Panc1 (cell line): ENCODE data around the gene LAMB4. TPM values are rescaled to one million over a fixed set of nuclear protein-coding genes. Genes with fewer than 3 reads are reported as not detected.

Experiments used
- ATAC-seq: fragments of 200-7000 bp; cut with Tn5 transposase; 2 replicates; pipeline ENCODE4 v1.9.1; 2020; ENCODE audit warnings: mild to moderate bottlenecking, moderate library complexity
- BruUV-seq: library from RNA; stranded (reverse); fragments of 400-500 nt; replicated peaks from 2 replicates; lab custom pipeline; 2021; lab: Mats Ljungman, UMichigan
- CTCF ChIA-PET: fragments of 300-600 bp; sonication (Branson Sonifier 250); formaldehyde crosslinking; loops from one replicate; lab custom pipeline; 2022; ENCODE audit warnings: antibody characterized with exemption; lab: Charles Lee
- POLR2A ChIA-PET: fragments of 300-600 bp; sonication (Branson Sonifier 250); formaldehyde crosslinking; loops from one replicate; lab custom pipeline; 2022; ENCODE audit warnings: antibody characterized with exemption; lab: Charles Lee
- DNase-seq: peaks from one replicate; pipeline ENCODE4 v3.0.0-alpha.2; 2010; ENCODE audit warnings: low read depth, low spot score
- H3K27ac ChIP-seq: 2 replicates; pipeline ENCODE4 v1.5.1; 2011; ENCODE audit warnings: mild to moderate bottlenecking, low read length, inconsistent platforms
- H3K27me3 ChIP-seq: fragments of 200-500 bp; sonication (Bioruptor generic); 2 replicates; pipeline ENCODE4 v1.6.0; 2014; ENCODE audit warnings: low read length, inconsistent platforms; ENCODE audit not compliant: control insufficient read depth, insufficient read depth
- H3K36me3 ChIP-seq: fragments of 200-500 bp; sonication (Bioruptor generic); 2 replicates; pipeline ENCODE4 v1.5.1; 2014; ENCODE audit warnings: inconsistent platforms, mild to moderate bottlenecking, low read length, moderate library complexity; ENCODE audit not compliant: control insufficient read depth, insufficient read depth
- H3K4me1 ChIP-seq: 2 replicates; pipeline ENCODE4 v1.5.1; 2011; ENCODE audit warnings: inconsistent platforms, mild to moderate bottlenecking, low read length, moderate library complexity; ENCODE audit not compliant: control insufficient read depth, insufficient read depth
- H3K4me3 ChIP-seq, 2 experiments: 2 replicates each; pipeline ENCODE4 v1.5.1; 2011 to 2012; ENCODE audit warnings: low read depth in 2 of 2, low read length in 2 of 2, mild to moderate bottlenecking in 2 of 2, inconsistent platforms in 1 of 2, moderate library complexity in 1 of 2
- H3K9me3 ChIP-seq: fragments of 200-500 bp; sonication (Bioruptor generic); 2 replicates; pipeline ENCODE4 v1.5.1; 2014; ENCODE audit warnings: low read depth, mild to moderate bottlenecking, inconsistent platforms, low read length, moderate library complexity; ENCODE audit not compliant: control insufficient read depth, insufficient read depth
- CTCF ChIP-seq: fragments of 450-650 bp; IDR thresholded peaks from 2 replicates; pipeline ENCODE4 v1.5.1; 2017; ENCODE audit warnings: mild to moderate bottlenecking
- POLR2AphosphoS5 ChIP-seq: IDR thresholded peaks from 2 replicates; pipeline ENCODE4 v1.6.1; 2012; ENCODE audit warnings: mild to moderate bottlenecking, low read depth, low read length, moderate library complexity
- REST ChIP-seq, 2 experiments: IDR thresholded peaks; 2 replicates each; pipeline ENCODE4 v1.6.1; 2011 to 2012; ENCODE audit warnings: low read depth in 2 of 2, control low read depth in 1 of 2, low read length in 1 of 2, mild to moderate bottlenecking in 1 of 2, moderate library complexity in 1 of 2; ENCODE audit not compliant: insufficient read depth in 1 of 2
- SIN3A ChIP-seq: IDR thresholded peaks from 2 replicates; pipeline ENCODE4 v1.6.1; 2012; ENCODE audit warnings: low read depth, mild to moderate bottlenecking, low read length, moderate library complexity, borderline replicate concordance; ENCODE audit not compliant: insufficient read depth
- TCF7L2 ChIP-seq: IDR thresholded peaks from 2 replicates; pipeline ENCODE4 v1.6.1; 2011; ENCODE audit warnings: mild to moderate bottlenecking, low read depth, low read length, inconsistent platforms
- in situ Hi-C: cut with HindIII; loops from 2 replicates; pipeline ENCODE4 v1.10.0; 2016; ENCODE audit warnings: low sequenced_read_pairs, low pct_unique_long_range_greater_than_20kb
- intact Hi-C: fragments of 100-400 bp; cut with micrococcal nuclease; formaldehyde crosslinking; loops from one replicate; pipeline ENCODE4 v1.10.0; 2022; ENCODE audit not compliant: unreplicated experiment
- total RNA-seq: library from RNA; stranded (reverse); gene quantifications from one replicate; pipeline ENCODE4 v1.2.1, GENCODE V29; 2021; ENCODE audit not compliant: unreplicated experiment

LAMB4 gene
- total RNA-seq, 1 experiment from 2014 or later: not detected

DNA sequence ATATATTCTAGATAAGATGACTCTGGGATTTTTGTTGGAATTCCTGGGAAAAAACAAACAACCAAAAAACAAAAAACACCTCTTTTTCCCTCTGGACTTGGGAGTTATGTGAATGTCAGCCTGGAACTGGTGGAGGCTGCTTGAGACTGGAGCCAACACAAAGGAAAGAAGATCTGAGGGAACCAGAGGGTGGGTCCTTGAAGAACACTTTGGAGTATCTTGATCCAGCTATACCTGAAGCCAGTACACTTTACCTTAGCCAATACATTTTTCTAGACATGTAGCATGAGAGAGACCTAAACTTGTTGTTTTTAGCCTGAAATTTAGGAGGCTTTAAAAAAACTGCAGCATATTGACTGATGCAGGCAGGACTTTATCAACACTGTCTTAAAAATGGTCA is 121.3 kb downstream of the LAMB4 start:
- no peak for ATAC-seq
- Histone ChIP-seq H3K4me3 (no peak overlapping the region), H3K4me1 (peaks cover 48% of the 10 kb centered on the region), H3K27ac (peak overlapping the region; percentile 42), H3K27me3 (no peaks in the 10 kb centered on the region; the same call in 1 of the 2 replicates), H3K36me3 (no peaks in the 10 kb centered on the region), H3K9me3 (no peaks in the 10 kb centered on the region)
- BruUV-seq: no TSS peak
- POLR2A ChIA-PET: no interaction called here
- CTCF ChIA-PET: no interaction called here
- intact Hi-C loops: no loop called here
- TF ChIP-seq CTCF (no peak), TCF7L2 (no peak), POLR2AphosphoS5 (no peak), REST (IDR thresholded peaks at IDR 0.05; ENCODE audit: insufficient read depth in 1 of 2, low read depth in 2 of 2, low read length in 1 of 2) (no peak)
- in situ Hi-C loops: no loop called here
- DNase-seq: no peak

DNA sequence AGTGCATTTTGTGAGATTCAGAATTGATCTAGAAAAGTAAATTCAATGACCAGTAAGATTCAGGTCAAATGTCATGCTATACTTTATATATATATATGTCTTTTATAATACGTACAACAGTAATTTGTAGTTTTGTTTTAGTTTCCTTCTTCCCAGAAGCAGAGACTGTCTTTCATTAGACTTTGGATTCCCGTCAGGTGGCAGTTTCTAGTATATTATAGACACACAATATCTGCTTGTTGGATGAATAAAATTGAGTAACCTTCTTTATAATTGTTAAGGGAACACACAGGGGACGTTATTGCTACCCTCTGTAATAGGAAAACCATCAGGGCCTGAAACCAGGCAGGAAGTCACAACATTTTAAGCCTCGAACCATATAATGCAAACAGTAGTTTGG is 121.9 kb downstream of the LAMB4 start:
- TF ChIP-seq POLR2AphosphoS5 (no peak), SIN3A (no peak), CTCF (no peak), TCF7L2 (no peak), REST (IDR thresholded peaks at IDR 0.05; ENCODE audit: insufficient read depth in 1 of 2, low read depth in 2 of 2, low read length in 1 of 2) (no peak)
- CTCF ChIA-PET: no interaction called here
- DNase-seq (no peak), ATAC-seq (no peak)
- Histone ChIP-seq H3K27ac (peak overlapping the region; percentile 42; the same call in 1 of the 2 replicates), H3K4me3 (no peak overlapping the region), H3K4me1 (peaks cover 47% of the 10 kb centered on the region), H3K9me3 (no peaks in the 10 kb centered on the region), H3K36me3 (no peaks in the 10 kb centered on the region), H3K27me3 (no peaks in the 10 kb centered on the region; the same call in 1 of the 2 replicates)
- no TSS peak for BruUV-seq
- POLR2A ChIA-PET: no interaction called here
- in situ Hi-C loops (no loop called here), intact Hi-C loops (no loop called here)
